ENCODE measurements around the gene CUL2.

Gene CUL2

DNA sequence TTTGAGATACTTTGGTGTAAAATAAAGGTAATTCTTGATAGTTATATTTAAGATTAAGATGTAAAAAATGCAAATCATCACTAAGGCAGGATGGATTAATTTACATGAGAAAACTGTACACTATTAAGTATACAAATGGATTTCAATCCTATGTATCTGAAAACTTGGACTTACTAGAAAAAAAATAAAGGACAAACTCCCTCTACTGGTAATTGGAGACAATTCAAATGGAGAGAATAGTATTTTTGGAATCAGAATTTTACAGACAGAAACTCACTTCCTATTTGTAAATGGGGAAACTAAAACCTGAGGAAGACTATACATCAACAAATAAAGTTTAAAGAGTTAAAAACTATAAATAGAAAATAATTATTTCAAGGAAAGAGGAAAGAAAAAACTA is 62.6 kb downstream of the CUL2 start:
- Histone ChIP-seq H3K4me3 (ENCODE audit: insufficient read depth, low read length, poor library complexity, severe bottlenecking) (no peak overlapping the region), H3K27me3 (ENCODE audit: low read length) (no peaks in the 10 kb centered on the region), H3K9me2 (replicated peaks; ENCODE audit: insufficient read depth, low read length) (no peaks in the 10 kb centered on the region), H3K79me2 (ENCODE audit: insufficient read depth, low read length) (no peaks in the 10 kb centered on the region), H3F3A (ENCODE audit: insufficient read depth) (no peaks in the 10 kb centered on the region), H4K20me1 (ENCODE audit: low read depth, low read length) (no peaks in the 10 kb centered on the region), H3K27ac (ENCODE audit: low read depth, low read length) (no peak overlapping the region), H3K9me3 (ENCODE audit: insufficient read depth, low read length) (no peaks in the 10 kb centered on the region), H3K4me2 (ENCODE audit: low read depth, low read length, poor library complexity, severe bottlenecking) (no peak overlapping the region), H3K36me3 (ENCODE audit: low read length) (peaks cover 57% of the 10 kb centered on the region), H2AFZ (ENCODE audit: low read depth, low read length, severe bottlenecking) (no peak overlapping the region), H3K9ac (ENCODE audit: low read length) (no peak overlapping the region)
- TF ChIP-seq, protein P1, sequence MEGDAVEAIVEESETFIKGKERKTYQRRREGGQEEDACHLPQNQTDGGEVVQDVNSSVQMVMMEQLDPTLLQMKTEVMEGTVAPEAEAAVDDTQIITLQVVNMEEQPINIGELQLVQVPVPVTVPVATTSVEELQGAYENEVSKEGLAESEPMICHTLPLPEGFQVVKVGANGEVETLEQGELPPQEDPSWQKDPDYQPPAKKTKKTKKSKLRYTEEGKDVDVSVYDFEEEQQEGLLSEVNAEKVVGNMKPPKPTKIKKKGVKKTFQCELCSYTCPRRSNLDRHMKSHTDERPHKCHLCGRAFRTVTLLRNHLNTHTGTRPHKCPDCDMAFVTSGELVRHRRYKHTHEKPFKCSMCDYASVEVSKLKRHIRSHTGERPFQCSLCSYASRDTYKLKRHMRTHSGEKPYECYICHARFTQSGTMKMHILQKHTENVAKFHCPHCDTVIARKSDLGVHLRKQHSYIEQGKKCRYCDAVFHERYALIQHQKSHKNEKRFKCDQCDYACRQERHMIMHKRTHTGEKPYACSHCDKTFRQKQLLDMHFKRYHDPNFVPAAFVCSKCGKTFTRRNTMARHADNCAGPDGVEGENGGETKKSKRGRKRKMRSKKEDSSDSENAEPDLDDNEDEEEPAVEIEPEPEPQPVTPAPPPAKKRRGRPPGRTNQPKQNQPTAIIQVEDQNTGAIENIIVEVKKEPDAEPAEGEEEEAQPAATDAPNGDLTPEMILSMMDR (IDR thresholded peaks at IDR 0.05; ENCODE audit: insufficient read depth, low read length, poor library complexity, severe bottlenecking): no peak
- no peak for TF ChIP-seq EZH2phosphoT487 (conservative IDR thresholded peaks at IDR 0.05; ENCODE audit: low read length)

DNA sequence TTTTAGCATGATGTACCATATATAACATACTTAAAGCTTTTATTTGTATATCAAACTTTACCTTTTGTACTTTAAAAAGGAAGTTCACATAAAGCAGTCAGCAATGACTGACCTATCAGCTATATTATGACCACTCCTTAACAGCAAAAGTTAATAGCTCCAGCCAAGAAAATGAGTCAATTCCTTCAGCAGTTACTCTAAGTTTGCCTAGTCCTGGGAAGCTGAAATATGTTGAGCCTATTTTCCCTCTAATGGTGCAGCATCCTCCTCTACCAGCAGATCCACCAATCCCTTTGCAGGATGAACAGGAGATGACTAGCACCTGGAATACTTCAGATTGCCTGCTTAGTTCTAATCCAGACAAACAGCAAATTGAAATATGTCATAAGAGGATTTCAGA is 64.2 kb downstream of the CUL2 start:
- Histone ChIP-seq H2AFZ (ENCODE audit: low read depth, low read length, severe bottlenecking) (no peak overlapping the region), H3K4me3 (ENCODE audit: insufficient read depth, low read length, poor library complexity, severe bottlenecking) (no peak overlapping the region), H4K20me1 (ENCODE audit: low read depth, low read length) (no peaks in the 10 kb centered on the region), H3K9me3 (ENCODE audit: insufficient read depth, low read length) (no peaks in the 10 kb centered on the region), H3K27ac (ENCODE audit: low read depth, low read length) (no peak overlapping the region), H3K9ac (ENCODE audit: low read length) (no peak overlapping the region), H3K4me2 (ENCODE audit: low read depth, low read length, poor library complexity, severe bottlenecking) (no peak overlapping the region), H3K9me2 (replicated peaks; ENCODE audit: insufficient read depth, low read length) (no peaks in the 10 kb centered on the region), H3K79me2 (ENCODE audit: insufficient read depth, low read length) (no peaks in the 10 kb centered on the region), H3K27me3 (ENCODE audit: low read length) (no peaks in the 10 kb centered on the region), H3F3A (ENCODE audit: insufficient read depth) (no peaks in the 10 kb centered on the region), H3K36me3 (ENCODE audit: low read length) (peaks cover 47% of the 10 kb centered on the region; the same call in 1 of the 2 replicates)
- TF ChIP-seq, protein P1 (IDR thresholded peaks at IDR 0.05; ENCODE audit: insufficient read depth, low read length, poor library complexity, severe bottlenecking): no peak
- no peak for TF ChIP-seq EZH2phosphoT487 (conservative IDR thresholded peaks at IDR 0.05; ENCODE audit: low read length)

DNA sequence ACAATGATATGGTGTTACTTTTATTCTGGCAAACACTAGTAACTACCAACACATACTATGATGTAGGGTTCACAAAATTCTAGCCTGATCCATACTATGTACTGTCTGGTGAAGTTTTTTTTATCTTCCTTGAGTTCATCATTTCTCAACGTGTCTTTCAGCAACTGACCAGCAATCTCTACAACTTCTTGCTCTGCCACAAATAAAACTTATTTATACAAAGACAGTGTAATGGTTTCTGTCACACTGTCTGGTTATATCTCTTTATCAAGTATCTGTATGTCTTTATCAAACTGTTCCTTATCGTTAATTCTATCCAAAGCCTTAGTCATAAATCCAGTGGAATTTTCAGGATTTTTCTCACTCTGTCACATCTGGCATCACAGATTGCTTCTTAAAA is 69.7 kb downstream of the CUL2 start:
- H3K4me3 ChIP-seq (ENCODE audit: insufficient read depth, low read length, poor library complexity, severe bottlenecking): no peak overlapping the region
- H3K9me2 ChIP-seq (replicated peaks; ENCODE audit: insufficient read depth, low read length): no peaks in the 10 kb centered on the region
- H3K9ac ChIP-seq (ENCODE audit: low read length): no peak overlapping the region
- no peaks in the 10 kb centered on the region for H4K20me1 ChIP-seq (ENCODE audit: low read depth, low read length)
- H3K27ac ChIP-seq (ENCODE audit: low read depth, low read length): no peak overlapping the region
- no peaks in the 10 kb centered on the region for H3K9me3 ChIP-seq (ENCODE audit: insufficient read depth, low read length)
- no peaks in the 10 kb centered on the region for H3F3A ChIP-seq (ENCODE audit: insufficient read depth)
- H3K36me3 ChIP-seq (ENCODE audit: low read length): peaks cover 9% of the 10 kb centered on the region; the same call in 1 of the 2 replicates
- no peak overlapping the region for H3K4me2 ChIP-seq (ENCODE audit: low read depth, low read length, poor library complexity, severe bottlenecking)
- no peak overlapping the region for H2AFZ ChIP-seq (ENCODE audit: low read depth, low read length, severe bottlenecking)
- H3K79me2 ChIP-seq (ENCODE audit: insufficient read depth, low read length): no peaks in the 10 kb centered on the region
- TF ChIP-seq EZH2phosphoT487 (conservative IDR thresholded peaks at IDR 0.05; ENCODE audit: low read length): no peak
- TF ChIP-seq, protein P1 (IDR thresholded peaks at IDR 0.05; ENCODE audit: insufficient read depth, low read length, poor library complexity, severe bottlenecking): no peak
- no peaks in the 10 kb centered on the region for H3K27me3 ChIP-seq (ENCODE audit: low read length)
